ENCODE measurements around the gene PCDHB7.
A peak's percentile ranks its signal among the peaks of the same experiment; 100 is the strongest.
"Not testable (repeated sequence)": the region's sequence is repeated elsewhere in the genome, so short reads cannot be mapped to it uniquely, and the experiment has no call there.

Gene PCDHB7

GRCh38 chr5:141172381-141173204 is at the start of gene PCDHB7:
Gene PCDHB7 (plus strand): TSS chr5:141172644. CDS start chr5:141172836, 192 bp downstream.
- DNase-seq: peak; percentile 16

GRCh38 chr5:141123396-141124135 is 48.9 kb upstream of the PCDHB7 start:
- DNase-seq: not testable (repeated sequence)

- no peak for DNase-seq
Measured at GRCh38 chr5:141127305-141127704, 45.1 kb upstream of the PCDHB7 start.

GRCh38 chr5:141135030-141135717 is 37.3 kb upstream of the PCDHB7 start, which contains the start of gene PCDHB5:
Gene PCDHB5 (plus strand): TSS chr5:141135206. CDS start chr5:141135435, 229 bp downstream.
- no peak for DNase-seq

- no peak for DNase-seq
Measured at GRCh38 chr5:141135718-141136266, 36.7 kb upstream of the PCDHB7 start.

GRCh38 chr5:141137346-141137745 is 35.1 kb upstream of the PCDHB7 start:
- DNase-seq: not testable (repeated sequence)

- DNase-seq: no peak
Measured at GRCh38 chr5:141149812-141150211, 22.6 kb upstream of the PCDHB7 start, which contains the start of gene PCDHB6. Gene PCDHB6 (plus strand): TSS chr5:141150057. CDS start chr5:141150258, 201 bp downstream.

- DNase-seq: no peak
Measured at GRCh38 chr5:141150224-141150992, 22.0 kb upstream of the PCDHB7 start.

- no peak for DNase-seq
Measured at GRCh38 chr5:141150993-141151325, 21.5 kb upstream of the PCDHB7 start.

GRCh38 chr5:141151632-141152031 is 20.8 kb upstream of the PCDHB7 start:
- not testable (repeated sequence) for DNase-seq

GRCh38 chr5:141152096-141152495 is 20.3 kb upstream of the PCDHB7 start:
- DNase-seq: not testable (repeated sequence)

GRCh38 chr5:141155540-141156374 is 16.7 kb upstream of the PCDHB7 start:
- DNase-seq: no peak

- DNase-seq: not testable (repeated sequence)
Measured at GRCh38 chr5:141157356-141157755, 15.1 kb upstream of the PCDHB7 start.

- not testable (repeated sequence) for DNase-seq
Measured at GRCh38 chr5:141157901-141158300, 14.5 kb upstream of the PCDHB7 start.

- not testable (repeated sequence) for DNase-seq
Measured at GRCh38 chr5:141174291-141175104, 2.1 kb downstream of the PCDHB7 start.

GRCh38 chr5:141175933-141176332 is 3.5 kb downstream of the PCDHB7 start:
- DNase-seq: no peak

GRCh38 chr5:141177577-141178191 is 5.2 kb downstream of the PCDHB7 start, which contains the start of gene PCDHB8:
Gene PCDHB8 (plus strand): TSS chr5:141177790. CDS start chr5:141178035, 245 bp downstream.
- not testable (repeated sequence) for DNase-seq

- not testable (repeated sequence) for DNase-seq
Measured at GRCh38 chr5:141179371-141179770, 6.9 kb downstream of the PCDHB7 start.

GRCh38 chr5:141179876-141180275 is 7.4 kb downstream of the PCDHB7 start:
- DNase-seq: not testable (repeated sequence)

GRCh38 chr5:141180313-141180712 is 7.9 kb downstream of the PCDHB7 start:
- DNase-seq: no peak

All from CD4-positive, alpha-beta T cell treated with Interleukin-21 for 1 hour (primary cell).